Skeletal muscle tissue (tissue), 4 donors: ENCODE results near the gene PSMA7. TPM values are rescaled to one million over a fixed set of nuclear protein-coding genes. Genes with fewer than 3 reads are reported as not detected.

Experiments used
- H3K27ac ChIP-seq: one replicate; pipeline ENCODE4 v1.7.0; 2013; ENCODE audit warnings: mild to moderate bottlenecking, low read depth, low read length, inconsistent platforms
- H3K27me3 ChIP-seq, 3 donors: one replicate each; pipeline ENCODE4 v1.7.0; 2013; ENCODE audit warnings: low read length in 3 of 3; ENCODE audit not compliant: control insufficient read depth in 3 of 3, insufficient read depth in 3 of 3
- H3K36me3 ChIP-seq, 3 donors: one replicate each; pipeline ENCODE4 v1.7.0; 2013; ENCODE audit warnings: low read length in 3 of 3; ENCODE audit not compliant: control insufficient read depth in 3 of 3, insufficient read depth in 3 of 3
- H3K4me1 ChIP-seq, 3 donors: one replicate each; pipeline ENCODE4 v1.7.0; 2013; ENCODE audit warnings: low read length in 3 of 3, mild to moderate bottlenecking in 3 of 3; ENCODE audit not compliant: control insufficient read depth in 3 of 3, insufficient read depth in 3 of 3
- H3K4me3 ChIP-seq, 3 donors: one replicate each; pipeline ENCODE4 v1.7.0; 2013; ENCODE audit warnings: low read length in 3 of 3
- H3K9ac ChIP-seq, 3 donors: one replicate each; pipeline ENCODE4 v1.7.0; 2013; ENCODE audit warnings: low read length in 3 of 3, mild to moderate bottlenecking in 3 of 3, moderate library complexity in 2 of 3, low read depth in 1 of 3
- H3K9me3 ChIP-seq, 3 donors: one replicate each; pipeline ENCODE4 v1.7.0; 2013; ENCODE audit warnings: low read length in 3 of 3; ENCODE audit not compliant: control insufficient read depth in 3 of 3
- total RNA-seq: library from RNA; depleted of rRNA; stranded (reverse); fragments of >200 nt; gene quantifications from one replicate; pipeline ENCODE4 v1.2.3, GENCODE V29; 2014
- donor health status: Osteomylitis.

PSMA7 gene
- total RNA-seq, 1 donor from 2014 or later: 121 TPM

- peaks cover 21 to 27% (median 24%) of the 10 kb centered on the region in 3 donors for H3K36me3 ChIP-seq
- H3K9ac ChIP-seq: peak within 1 kb of the TSS; percentile 90 to 96 (median 91)
- peaks cover 49 to 64% (median 58%) of the 10 kb centered on the region in 3 donors for H3K4me1 ChIP-seq
Observed at GRCh38 chr20:62121776-62122653, 21.2 kb downstream of the PSMA7 start, which contains the start of gene LSM14B. Gene LSM14B, plus strand, starts transcription at chr20:62122475. Its CDS starts 192 bp downstream, at chr20:62122667.

GRCh38 chr20:62120990-62121775 lies 22.0 kb downstream of the PSMA7 start:
- Histone ChIP-seq H3K27me3 (peaks cover 0 to 7% (median 3%) of the 10 kb centered on the region in 3 donors), H3K9ac (peak overlapping the region; percentile 90 to 96 (median 91)), H3K9me3 (no peaks in the 10 kb centered on the region), H3K4me1 (peaks cover 50 to 67% (median 58%) of the 10 kb centered on the region in 3 donors), H3K4me3 (peak overlapping the region; percentile 71 to 75 (median 71)), H3K36me3 (peaks cover 14 to 19% (median 18%) of the 10 kb centered on the region in 3 donors), H3K27ac (peak overlapping the region; percentile 100)

More at GRCh38 chr20:62121776-62122653, 21.2 kb downstream of the PSMA7 start, which contains the start of gene LSM14B:
- H3K27me3 ChIP-seq: peaks cover 0 to 7% (median 3%) of the 10 kb centered on the region in 3 donors
- no peaks in the 10 kb centered on the region for H3K9me3 ChIP-seq
- peak within 1 kb of the TSS; percentile 100 for H3K27ac ChIP-seq
- H3K4me3 ChIP-seq: peak within 1 kb of the TSS; percentile 74 to 83 (median 82)

DNA sequence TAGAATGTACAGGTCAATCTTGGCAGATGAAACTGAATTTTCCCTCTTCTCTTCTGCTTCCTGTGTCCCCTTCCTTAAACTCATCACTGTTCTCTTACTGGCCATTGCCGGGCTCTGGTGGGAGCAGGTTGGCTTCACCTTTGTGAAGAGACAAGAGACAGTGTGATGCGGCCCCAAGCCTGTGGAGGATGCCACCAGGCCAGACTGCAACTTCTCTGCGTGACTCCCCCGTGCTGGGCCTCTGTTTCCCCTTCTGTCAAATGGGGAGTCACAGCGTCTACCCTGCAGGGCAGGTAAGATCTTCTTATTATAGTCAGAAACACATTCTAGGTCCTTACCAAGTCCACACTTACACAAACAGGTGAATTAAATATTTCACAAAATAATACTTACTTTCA lies 22.8 kb downstream of the PSMA7 start:
- Histone ChIP-seq H3K4me3 (peak overlapping the region; percentile 38 to 67 (median 51)), H3K9me3 (no peaks in the 10 kb centered on the region), H3K27ac (peak overlapping the region; percentile 100), H3K36me3 (peaks cover 8 to 13% (median 9%) of the 10 kb centered on the region in 3 donors), H3K27me3 (peaks cover 0 to 7% (median 3%) of the 10 kb centered on the region in 3 donors), H3K9ac (peak overlapping the region; percentile 90 to 96 (median 91)), H3K4me1 (peaks cover 50 to 67% (median 58%) of the 10 kb centered on the region in 3 donors)

DNA sequence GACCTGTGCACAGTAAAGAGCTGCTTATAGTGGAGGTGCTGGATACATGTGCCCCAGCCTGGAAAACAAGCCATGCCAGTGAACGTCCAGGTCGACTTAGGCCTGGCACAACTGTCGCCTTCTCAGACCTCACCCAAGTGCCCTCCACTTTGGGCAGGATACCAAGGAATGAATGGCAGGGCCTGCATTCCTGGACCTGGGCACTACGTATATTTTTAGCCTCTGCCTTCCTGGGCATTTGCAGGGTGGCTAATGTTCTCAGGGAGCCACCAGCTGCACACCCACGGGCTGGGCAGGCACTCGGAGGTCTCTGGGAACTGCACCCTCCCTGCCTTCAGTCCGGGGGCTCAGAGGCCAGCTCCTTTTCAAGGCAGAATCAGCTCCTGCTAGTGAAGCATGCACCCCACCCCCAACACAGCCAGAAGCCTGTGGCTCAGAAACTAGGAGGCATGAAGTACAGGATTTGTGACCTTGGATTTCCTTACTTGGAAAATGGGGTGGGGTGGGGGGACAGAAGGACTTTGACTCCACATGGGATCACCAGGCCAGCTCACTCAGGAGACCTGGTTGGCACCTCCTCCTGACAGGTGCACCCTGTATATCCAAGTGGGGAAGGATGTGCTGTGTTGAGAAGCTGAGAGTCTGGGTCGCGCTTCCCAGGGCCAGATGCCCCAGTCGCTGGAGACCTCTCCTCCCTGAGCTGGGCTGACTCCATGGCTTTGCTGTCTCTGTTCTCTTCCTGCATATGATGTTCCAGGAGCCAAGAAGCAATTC lies 23.4 kb downstream of the PSMA7 start:
- peak overlapping the region; percentile 38 to 67 (median 51) for H3K4me3 ChIP-seq
- peak overlapping the region; percentile 100 for H3K27ac ChIP-seq
- peaks cover 50 to 62% (median 56%) of the 10 kb centered on the region in 3 donors for H3K4me1 ChIP-seq

DNA sequence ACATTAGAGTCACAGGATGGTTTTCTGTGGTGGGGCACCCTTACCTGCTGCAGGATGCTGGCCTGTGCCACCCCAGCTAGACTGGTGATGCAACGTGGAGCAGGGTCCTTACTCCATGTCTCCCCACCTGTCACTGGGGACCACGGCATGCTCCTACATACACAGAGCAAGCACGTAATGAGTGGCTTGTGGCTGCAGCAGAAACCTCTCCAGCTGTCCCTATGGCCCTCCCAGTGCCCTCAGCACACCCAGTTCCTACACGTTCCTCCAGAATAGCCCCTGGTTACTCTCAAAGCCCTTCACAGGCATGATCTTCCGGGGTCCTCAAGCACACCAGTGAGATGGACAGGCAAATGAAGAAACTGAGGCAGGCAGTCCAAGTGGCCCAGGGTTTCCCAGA lies 24.1 kb downstream of the PSMA7 start:
- Histone ChIP-seq H3K27me3 (peaks cover 0 to 7% (median 3%) of the 10 kb centered on the region in 3 donors), H3K4me1 (peaks cover 49 to 57% (median 50%) of the 10 kb centered on the region in 3 donors), H3K27ac (peak overlapping the region; percentile 100), H3K9me3 (no peaks in the 10 kb centered on the region), H3K9ac (peak overlapping the region; percentile 68 to 96 (median 90)), H3K36me3 (peaks cover 0 to 3% (median 0%) of the 10 kb centered on the region in 3 donors), H3K4me3 (peak overlapping the region in 2 of 3 donors; percentile 11 to 56)

More for the DNA sequence above, 23.4 kb downstream of the PSMA7 start:
- Histone ChIP-seq H3K9me3 (no peaks in the 10 kb centered on the region), H3K36me3 (peaks cover 3 to 9% (median 5%) of the 10 kb centered on the region in 3 donors), H3K27me3 (peaks cover 0 to 7% (median 3%) of the 10 kb centered on the region in 3 donors), H3K9ac (peak overlapping the region; percentile 83 to 96 (median 90))

- peaks cover 0 to 4% (median 0%) of the 10 kb centered on the region in 3 donors for H3K9me3 ChIP-seq
- peaks cover 41 to 49% (median 43%) of the 10 kb centered on the region in 3 donors for H3K4me1 ChIP-seq
- H3K27ac ChIP-seq: peak overlapping the region; percentile 100
- peak overlapping the region in 1 of 3 donors; percentile 56 for H3K4me3 ChIP-seq
- peaks cover 0 to 7% (median 3%) of the 10 kb centered on the region in 3 donors for H3K27me3 ChIP-seq
- no peaks in the 10 kb centered on the region for H3K36me3 ChIP-seq
- H3K9ac ChIP-seq: peak overlapping the region; percentile 12 to 90 (median 66)
Observed at GRCh38 chr20:62118113-62119043, 24.8 kb downstream of the PSMA7 start.

GRCh38 chr20:62117658-62118057 lies 25.5 kb downstream of the PSMA7 start:
- H3K9me3 ChIP-seq: peaks cover 0 to 7% (median 2%) of the 10 kb centered on the region in 3 donors
- peaks cover 39 to 45% (median 42%) of the 10 kb centered on the region in 3 donors for H3K4me1 ChIP-seq
- peaks cover 3 to 7% (median 3%) of the 10 kb centered on the region in 3 donors for H3K27me3 ChIP-seq
- H3K27ac ChIP-seq: peak overlapping the region; percentile 11
- H3K4me3 ChIP-seq: peak overlapping the region in 2 of 3 donors; percentile 23 to 56
- no peaks in the 10 kb centered on the region for H3K36me3 ChIP-seq
- H3K9ac ChIP-seq: peak overlapping the region; percentile 12 to 90 (median 20)

GRCh38 chr20:62117362-62117646 lies 25.9 kb downstream of the PSMA7 start:
- peak overlapping the region in 2 of 3 donors; percentile 20 to 90 for H3K9ac ChIP-seq
- peak overlapping the region in 2 of 3 donors; percentile 23 to 56 for H3K4me3 ChIP-seq
- no peak overlapping the region for H3K27ac ChIP-seq
- peaks cover 0 to 11% (median 5%) of the 10 kb centered on the region in 3 donors for H3K9me3 ChIP-seq
- no peaks in the 10 kb centered on the region for H3K36me3 ChIP-seq
- peaks cover 39 to 45% (median 42%) of the 10 kb centered on the region in 3 donors for H3K4me1 ChIP-seq
- peaks cover 3 to 7% (median 3%) of the 10 kb centered on the region in 3 donors for H3K27me3 ChIP-seq
